Gastrocnemius medialis (tissue), 4 donors: ENCODE results near the gene KLHL8.

Experiments used
- POLR2A ChIP-seq, 2 donors: fragments of 450-650 bp; IDR thresholded peaks; one replicate each; pipeline ENCODE4 v1.6.1; 2017; ENCODE audit warnings: antibody characterized with exemption in 2 of 2, mild to moderate bottlenecking in 2 of 2, moderate library complexity in 2 of 2
- TF ChIP-seq, protein P1 (sequence below), 5 experiments: fragments of 450-650 bp in 3 of 5; fragments of 200-600 bp in 2 of 5; sonication (generic) in 2 of 5; IDR thresholded peaks in 4 of 5; conservative IDR thresholded peaks in 1 of 5; 1 replicate in 4 of 5; 2 replicates in 1 of 5; pipeline ENCODE4 v1.5.1; 2016 to 2019; ENCODE audit warnings: antibody characterized with exemption in 5 of 5, mild to moderate bottlenecking in 3 of 5, moderate library complexity in 3 of 5

DNA sequence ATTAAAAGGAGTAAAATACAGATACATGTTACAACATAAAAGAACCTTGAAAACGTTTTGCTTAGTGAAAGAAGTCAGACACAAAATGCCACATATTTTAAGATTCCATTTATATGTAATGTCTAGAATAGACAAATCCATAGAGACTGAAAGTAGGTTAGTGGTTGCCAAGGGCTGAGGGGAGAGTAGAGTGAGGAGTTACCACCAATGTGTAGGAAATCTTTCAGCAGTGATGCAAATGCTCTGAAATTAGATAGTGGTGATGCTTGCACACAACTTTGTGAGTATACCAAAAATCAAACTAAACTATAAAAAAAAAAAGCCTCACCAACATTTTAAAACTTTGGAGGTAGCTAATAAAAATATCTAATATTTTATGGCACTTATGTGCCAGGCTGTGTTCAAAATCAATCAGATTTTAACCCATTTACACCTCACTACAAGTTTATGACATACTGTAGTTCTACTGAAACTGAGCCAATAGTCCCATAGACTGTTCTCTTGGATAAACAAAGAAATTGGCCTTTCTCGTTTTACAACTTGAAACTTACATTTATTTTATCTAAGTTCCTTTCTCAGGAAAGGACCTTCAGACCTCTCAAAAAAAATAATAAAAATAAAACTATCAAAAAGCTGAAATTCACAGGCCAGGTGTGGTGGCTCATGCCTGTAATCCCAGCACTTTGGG, 29.1 kb upstream of the KLHL8 start:
- TF ChIP-seq, protein P1, sequence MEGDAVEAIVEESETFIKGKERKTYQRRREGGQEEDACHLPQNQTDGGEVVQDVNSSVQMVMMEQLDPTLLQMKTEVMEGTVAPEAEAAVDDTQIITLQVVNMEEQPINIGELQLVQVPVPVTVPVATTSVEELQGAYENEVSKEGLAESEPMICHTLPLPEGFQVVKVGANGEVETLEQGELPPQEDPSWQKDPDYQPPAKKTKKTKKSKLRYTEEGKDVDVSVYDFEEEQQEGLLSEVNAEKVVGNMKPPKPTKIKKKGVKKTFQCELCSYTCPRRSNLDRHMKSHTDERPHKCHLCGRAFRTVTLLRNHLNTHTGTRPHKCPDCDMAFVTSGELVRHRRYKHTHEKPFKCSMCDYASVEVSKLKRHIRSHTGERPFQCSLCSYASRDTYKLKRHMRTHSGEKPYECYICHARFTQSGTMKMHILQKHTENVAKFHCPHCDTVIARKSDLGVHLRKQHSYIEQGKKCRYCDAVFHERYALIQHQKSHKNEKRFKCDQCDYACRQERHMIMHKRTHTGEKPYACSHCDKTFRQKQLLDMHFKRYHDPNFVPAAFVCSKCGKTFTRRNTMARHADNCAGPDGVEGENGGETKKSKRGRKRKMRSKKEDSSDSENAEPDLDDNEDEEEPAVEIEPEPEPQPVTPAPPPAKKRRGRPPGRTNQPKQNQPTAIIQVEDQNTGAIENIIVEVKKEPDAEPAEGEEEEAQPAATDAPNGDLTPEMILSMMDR (IDR thresholded peaks at IDR 0.05 in 4 of 5, conservative IDR thresholded peaks at IDR 0.05 in 1 of 5): no peak
- TF ChIP-seq POLR2A (IDR thresholded peaks at IDR 0.05): no peak
